Measurements from ENCODE around the gene GNRH2.
"Not testable (repeated sequence)": the region's sequence is repeated elsewhere in the genome, so short reads cannot be mapped to it uniquely, and the experiment has no call there.

- not testable (repeated sequence) for TF ChIP-seq CTCF (IDR thresholded peaks at IDR 0.05; ENCODE audit: low read depth, low read length); POLR2A (IDR thresholded peaks at IDR 0.05; ENCODE audit: extremely low read depth, insufficient read length); MYC (IDR thresholded peaks at IDR 0.05; ENCODE audit: low read depth, low read length)
Observed at GRCh38 chr20:3015302-3015701, 28.1 kb upstream of the GNRH2 start.
